Measurements from ENCODE around the gene DUSP8.
A peak's percentile ranks its signal among the peaks of the same experiment; 100 is the strongest.
"Not testable (repeated sequence)": the region's sequence is repeated elsewhere in the genome, so short reads cannot be mapped to it uniquely, and the experiment has no call there.

The DUSP8 gene

GRCh38 chr11:1572197-1573076, at the start of gene DUSP8:
TSS of gene DUSP8 (minus strand) at chr11:1572271. CDS start at chr11:1565826, 6,445 bp downstream.
- peak; percentile 83 for DNase-seq

- no peak for DNase-seq
Measured at GRCh38 chr11:1619449-1619848, 47.4 kb upstream of the DUSP8 start.

- DNase-seq, result no peak
Measured at GRCh38 chr11:1618231-1618630, 46.2 kb upstream of the DUSP8 start.

GRCh38 chr11:1608363-1608762, 36.3 kb upstream of the DUSP8 start, which contains the start of gene KRTAP5-3:
TSS of gene KRTAP5-3 (minus strand) at chr11:1608463. CDS start at chr11:1608385, 78 bp downstream.
- DNase-seq, result no peak

- not testable (repeated sequence) for DNase-seq
Measured at GRCh38 chr11:1607901-1608300, 35.8 kb upstream of the DUSP8 start.

GRCh38 chr11:1607156-1607845, 35.2 kb upstream of the DUSP8 start:
- not testable (repeated sequence) for DNase-seq

- DNase-seq, result peak; percentile 50
Measured at GRCh38 chr11:1605923-1606322, 33.9 kb upstream of the DUSP8 start.

- DNase-seq, result no peak
Measured at GRCh38 chr11:1604711-1605110, 32.6 kb upstream of the DUSP8 start.

GRCh38 chr11:1604181-1604580, 32.1 kb upstream of the DUSP8 start:
- DNase-seq, result no peak

GRCh38 chr11:1603629-1604028, 31.6 kb upstream of the DUSP8 start:
- no peak for DNase-seq

GRCh38 chr11:1601663-1602062, 29.6 kb upstream of the DUSP8 start:
- DNase-seq, result not testable (repeated sequence)

GRCh38 chr11:1600626-1601025, 28.6 kb upstream of the DUSP8 start:
- DNase-seq, result no peak

- no peak for DNase-seq
Measured at GRCh38 chr11:1598816-1599215, 26.7 kb upstream of the DUSP8 start.

- DNase-seq, result not testable (repeated sequence)
Measured at GRCh38 chr11:1598406-1598805, 26.3 kb upstream of the DUSP8 start.

GRCh38 chr11:1597994-1598380, 25.9 kb upstream of the DUSP8 start, which contains the start of gene KRTAP5-2:
TSS of gene KRTAP5-2 (minus strand) at chr11:1598294. CDS start at chr11:1598250, 44 bp downstream.
- DNase-seq, result no peak

- no peak for DNase-seq
Measured at GRCh38 chr11:1597331-1597993, 25.4 kb upstream of the DUSP8 start.

GRCh38 chr11:1596576-1597121, 24.6 kb upstream of the DUSP8 start:
- not testable (repeated sequence) for DNase-seq

GRCh38 chr11:1595994-1596575, 24.0 kb upstream of the DUSP8 start:
- DNase-seq, result not testable (repeated sequence)

GRCh38 chr11:1592628-1593027, 20.6 kb upstream of the DUSP8 start:
- no peak for DNase-seq

GRCh38 chr11:1589996-1590395, 17.9 kb upstream of the DUSP8 start:
- no peak for DNase-seq

- DNase-seq, result peak; percentile 32
Measured at GRCh38 chr11:1589191-1589963, 17.3 kb upstream of the DUSP8 start.

GRCh38 chr11:1586699-1587098, 14.6 kb upstream of the DUSP8 start:
- DNase-seq, result no peak
